GM12878 (cell line): ENCODE measurements around the gene ZNF669. TPM values are rescaled to one million over a fixed set of nuclear protein-coding genes. Genes with fewer than 3 reads are reported as not detected.
A peak's percentile ranks its signal among the peaks of the same experiment; 100 is the strongest.

Experiments
- BACH1 ChIP-seq: fragments of 450-650 bp; IDR thresholded peaks from 2 replicates; pipeline ENCODE4 v1.6.1; 2017; ENCODE audit warnings: mild to moderate bottlenecking, borderline replicate concordance
- BMI1 ChIP-seq: fragments of 450-650 bp; IDR thresholded peaks from 2 replicates; pipeline ENCODE4 v1.6.1; 2016; ENCODE audit warnings: mild to moderate bottlenecking, moderate library complexity, borderline replicate concordance
- CBFB ChIP-seq: IDR thresholded peaks from 2 replicates; pipeline ENCODE4 v1.6.1; 2016; ENCODE audit warnings: antibody characterized with exemption, low read depth
- CEBPB ChIP-seq, 2 experiments: fragments of 150-350 bp in 1 of 2; IDR thresholded peaks; 2 replicates each; pipeline ENCODE4 v1.6.1; 2012 to 2014; ENCODE audit warnings: low read depth in 2 of 2, low read length in 2 of 2, borderline replicate concordance in 1 of 2, inconsistent platforms in 1 of 2
- E2F8 ChIP-seq: fragments of 450-650 bp; IDR thresholded peaks from 2 replicates; pipeline ENCODE4 v1.6.1; 2018; ENCODE audit warnings: mild to moderate bottlenecking, low read depth, moderate library complexity; ENCODE audit not compliant: partially characterized antibody
- EP300 ChIP-seq, 2 experiments: fragments of 150-350 bp in 1 of 2; IDR thresholded peaks; 2 replicates each; pipeline ENCODE4 v1.6.1; 2011 to 2012; ENCODE audit warnings: low read depth in 2 of 2, low read length in 2 of 2, borderline replicate concordance in 1 of 2, improper control_type of control experiment in 1 of 2, inconsistent platforms in 1 of 2; ENCODE audit not compliant: control insufficient read depth in 1 of 2
- ETV6 ChIP-seq, 2 experiments: fragments of 450-650 bp in 1 of 2; IDR thresholded peaks in 1 of 2; conservative IDR thresholded peaks in 1 of 2; 2 replicates each; pipeline ENCODE4 v1.6.1; 2014; ENCODE audit warnings: antibody characterized with exemption in 1 of 2, borderline replicate concordance in 1 of 2, low read depth in 1 of 2, mild to moderate bottlenecking in 1 of 2, moderate library complexity in 1 of 2
- FOXM1 ChIP-seq: IDR thresholded peaks from 2 replicates; pipeline ENCODE4 v1.6.1; 2012; ENCODE audit warnings: low read depth, mild to moderate bottlenecking, inconsistent platforms, low read length, moderate library complexity
- GABPA ChIP-seq: IDR thresholded peaks from 2 replicates; pipeline ENCODE4 v1.6.1; 2014; ENCODE audit warnings: antibody characterized with exemption, low read depth, mild to moderate bottlenecking, inconsistent platforms
- JUND ChIP-seq: IDR thresholded peaks from 2 replicates; pipeline ENCODE4 v1.6.1; 2012; ENCODE audit warnings: low read depth, mild to moderate bottlenecking, low read length, improper control_type of control experiment, moderate library complexity
- NFIC ChIP-seq: IDR thresholded peaks from 2 replicates; pipeline ENCODE4 v1.6.1; 2012; ENCODE audit warnings: low read depth, mild to moderate bottlenecking, inconsistent platforms, low read length, moderate library complexity
- RB1 ChIP-seq: fragments of 450-650 bp; formaldehyde crosslinking; IDR thresholded peaks from 2 replicates; pipeline ENCODE4 v1.6.1; 2017; ENCODE audit warnings: mild to moderate bottlenecking, borderline replicate concordance
- TARDBP ChIP-seq: IDR thresholded peaks from 2 replicates; pipeline ENCODE4 v1.6.1; 2016; ENCODE audit warnings: borderline replicate concordance
- USF2 ChIP-seq: IDR thresholded peaks from 2 replicates; pipeline ENCODE4 v1.6.1; 2011; ENCODE audit warnings: low read depth, low read length, improper control_type of control experiment, borderline replicate concordance
- WRNIP1 ChIP-seq: IDR thresholded peaks from 2 replicates; pipeline ENCODE4 v1.6.1; 2011; ENCODE audit warnings: low read depth, low read length, improper control_type of control experiment, borderline replicate concordance
- YY1 ChIP-seq: IDR thresholded peaks from 2 replicates; pipeline ENCODE4 v1.6.1; 2011; ENCODE audit warnings: low read depth, mild to moderate bottlenecking, low read length
- ZBTB33 ChIP-seq: fragments of 450-650 bp; IDR thresholded peaks from 2 replicates; pipeline ENCODE4 v1.6.1; 2017; ENCODE audit warnings: mild to moderate bottlenecking
- polyA plus RNA-seq, 11 experiments: library from polyadenylated mRNA; depleted of rRNA in 4 of 11; unstranded in 6 of 11; stranded (reverse) in 5 of 11; fragments of >200 nt; fragmentation: Nextera tagmentation in 4 of 11; fragmentation: Illumina TruSeq in 1 of 11; extraction: Ambion mirVana in 4 of 11; extraction: Trizol in 1 of 11; gene quantifications; 1 replicate in 1 of 11; 2 replicates in 10 of 11; pipeline versions ENCODE4 v1.2.1 to v1.2.3, GENCODE V29; 2011 to 2016; ENCODE audit warnings: inconsistent platforms in 2 of 11, missing spikeins in 2 of 11, low read depth in 1 of 11
- total RNA-seq, 4 experiments: library from RNA; depleted of rRNA in 3 of 4; stranded (reverse); fragments of >200 nt in 3 of 4; fragmentation: Illumina TruSeq in 1 of 4; extraction: Trizol in 1 of 4; gene quantifications; 2 replicates each; pipeline versions ENCODE4 v1.2.1 to v1.2.3, GENCODE V29; 2013 to 2021
- TF ChIP-seq, protein P1 (sequence below): fragments of 450-650 bp; IDR thresholded peaks from 2 replicates; pipeline ENCODE4 v1.6.1; 2017; ENCODE audit warnings: antibody characterized with exemption, mild to moderate bottlenecking, moderate library complexity

Gene ZNF669
- total and polyA plus RNA-seq, 10 of the 15 experiments (the other 5 are each of a cell fraction or from before 2014, with no cell fraction given) = 4.8 to 11.1 (median 5.8) TPM

- no peak for TF ChIP-seq TARDBP
- no peak for TF ChIP-seq E2F8
- TF ChIP-seq JUND = no peak
- TF ChIP-seq CBFB = no peak
- no peak for TF ChIP-seq WRNIP1
- TF ChIP-seq CEBPB (IDR thresholded peaks at IDR 0.05; ENCODE audit: borderline replicate concordance in 1 of 2, low read depth in 2 of 2, low read length in 2 of 2) = no peak
- no peak; the same call in 1 of the 2 replicates for TF ChIP-seq NFIC
- peak; percentile 65 for TF ChIP-seq GABPA
- no peak for TF ChIP-seq EP300 (IDR thresholded peaks at IDR 0.05; ENCODE audit: borderline replicate concordance in 1 of 2, control insufficient read depth in 1 of 2, low read depth in 2 of 2, low read length in 2 of 2)
- no peak for TF ChIP-seq BMI1
- TF ChIP-seq USF2 = no peak
- no peak for TF ChIP-seq FOXM1
- TF ChIP-seq BACH1 = no peak; the same call in 1 of the 2 replicates
- TF ChIP-seq YY1 = 0 out of 2 replicates have a peak, but pooled peaks have one; percentile 14
- TF ChIP-seq, protein P1, sequence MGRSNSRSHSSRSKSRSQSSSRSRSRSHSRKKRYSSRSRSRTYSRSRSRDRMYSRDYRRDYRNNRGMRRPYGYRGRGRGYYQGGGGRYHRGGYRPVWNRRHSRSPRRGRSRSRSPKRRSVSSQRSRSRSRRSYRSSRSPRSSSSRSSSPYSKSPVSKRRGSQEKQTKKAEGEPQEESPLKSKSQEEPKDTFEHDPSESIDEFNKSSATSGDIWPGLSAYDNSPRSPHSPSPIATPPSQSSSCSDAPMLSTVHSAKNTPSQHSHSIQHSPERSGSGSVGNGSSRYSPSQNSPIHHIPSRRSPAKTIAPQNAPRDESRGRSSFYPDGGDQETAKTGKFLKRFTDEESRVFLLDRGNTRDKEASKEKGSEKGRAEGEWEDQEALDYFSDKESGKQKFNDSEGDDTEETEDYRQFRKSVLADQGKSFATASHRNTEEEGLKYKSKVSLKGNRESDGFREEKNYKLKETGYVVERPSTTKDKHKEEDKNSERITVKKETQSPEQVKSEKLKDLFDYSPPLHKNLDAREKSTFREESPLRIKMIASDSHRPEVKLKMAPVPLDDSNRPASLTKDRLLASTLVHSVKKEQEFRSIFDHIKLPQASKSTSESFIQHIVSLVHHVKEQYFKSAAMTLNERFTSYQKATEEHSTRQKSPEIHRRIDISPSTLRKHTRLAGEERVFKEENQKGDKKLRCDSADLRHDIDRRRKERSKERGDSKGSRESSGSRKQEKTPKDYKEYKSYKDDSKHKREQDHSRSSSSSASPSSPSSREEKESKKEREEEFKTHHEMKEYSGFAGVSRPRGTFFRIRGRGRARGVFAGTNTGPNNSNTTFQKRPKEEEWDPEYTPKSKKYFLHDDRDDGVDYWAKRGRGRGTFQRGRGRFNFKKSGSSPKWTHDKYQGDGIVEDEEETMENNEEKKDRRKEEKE = no peak
- TF ChIP-seq RB1 = no peak
- TF ChIP-seq ETV6 (conservative IDR thresholded peaks at IDR 0.05 in 1 of 2, IDR thresholded peaks at IDR 0.05 in 1 of 2; ENCODE audit: borderline replicate concordance in 1 of 2, low read depth in 1 of 2) = peak in 1 of 2 experiments; percentile 72; a peak in 2 of 4 replicates
- TF ChIP-seq ZBTB33 = no peak
Measured at GRCh38 chr1:247078258-247079140, 25.7 kb downstream of the ZNF669 start, which contains the start of gene ZNF670 (continued).
